ENCODE data around the gene SCFD2.

The SCFD2 gene

DNA sequence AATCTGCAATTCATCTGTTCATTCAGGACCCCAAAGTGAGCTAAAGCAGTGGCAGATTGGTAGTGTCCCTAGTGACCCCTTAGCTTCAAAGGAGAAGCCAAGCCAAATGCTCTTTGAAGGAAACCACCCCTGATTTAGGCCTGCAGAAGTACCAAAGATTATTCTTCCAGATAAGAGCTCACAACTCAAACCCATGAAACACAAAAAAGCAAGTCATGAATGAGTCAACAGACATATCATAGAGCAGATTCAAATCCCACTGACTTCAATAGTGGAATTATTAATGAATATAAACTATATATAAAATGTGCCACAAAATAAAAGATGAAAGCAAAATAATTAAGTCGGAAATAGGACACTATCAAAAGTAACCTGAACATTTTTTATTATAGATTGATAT lies 197.6 kb downstream of the SCFD2 start:
- H3K4me3 ChIP-seq (ENCODE audit: control insufficient read depth, low read depth, low read length) = no peak overlapping the region
- TF ChIP-seq, protein P1, sequence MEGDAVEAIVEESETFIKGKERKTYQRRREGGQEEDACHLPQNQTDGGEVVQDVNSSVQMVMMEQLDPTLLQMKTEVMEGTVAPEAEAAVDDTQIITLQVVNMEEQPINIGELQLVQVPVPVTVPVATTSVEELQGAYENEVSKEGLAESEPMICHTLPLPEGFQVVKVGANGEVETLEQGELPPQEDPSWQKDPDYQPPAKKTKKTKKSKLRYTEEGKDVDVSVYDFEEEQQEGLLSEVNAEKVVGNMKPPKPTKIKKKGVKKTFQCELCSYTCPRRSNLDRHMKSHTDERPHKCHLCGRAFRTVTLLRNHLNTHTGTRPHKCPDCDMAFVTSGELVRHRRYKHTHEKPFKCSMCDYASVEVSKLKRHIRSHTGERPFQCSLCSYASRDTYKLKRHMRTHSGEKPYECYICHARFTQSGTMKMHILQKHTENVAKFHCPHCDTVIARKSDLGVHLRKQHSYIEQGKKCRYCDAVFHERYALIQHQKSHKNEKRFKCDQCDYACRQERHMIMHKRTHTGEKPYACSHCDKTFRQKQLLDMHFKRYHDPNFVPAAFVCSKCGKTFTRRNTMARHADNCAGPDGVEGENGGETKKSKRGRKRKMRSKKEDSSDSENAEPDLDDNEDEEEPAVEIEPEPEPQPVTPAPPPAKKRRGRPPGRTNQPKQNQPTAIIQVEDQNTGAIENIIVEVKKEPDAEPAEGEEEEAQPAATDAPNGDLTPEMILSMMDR (IDR thresholded peaks at IDR 0.05; ENCODE audit: control insufficient read depth, insufficient read depth, low read depth, low read length, missing control alignments) = no peak
- no peak for DNase-seq (ENCODE audit: low read depth)

DNA sequence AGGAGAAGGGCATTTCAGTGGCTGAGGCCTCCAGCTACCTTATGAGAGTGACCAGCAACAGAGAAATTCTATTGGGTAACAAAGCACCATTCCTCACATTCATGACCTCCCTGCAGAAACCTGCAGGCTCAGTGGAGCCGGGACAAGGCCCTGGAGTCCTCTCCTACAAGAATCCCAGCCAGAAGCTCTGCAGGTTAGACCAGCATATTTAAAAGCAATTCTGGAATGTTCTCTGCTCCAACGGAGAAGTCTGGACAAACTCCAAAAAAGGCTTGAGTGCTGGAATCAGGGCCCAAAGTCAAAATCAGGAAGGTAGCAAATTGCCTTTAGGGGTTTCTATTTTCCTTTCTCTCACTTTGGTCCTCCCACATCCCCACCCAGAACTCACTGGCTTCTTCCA lies 202.9 kb downstream of the SCFD2 start:
- TF ChIP-seq, protein P1 (IDR thresholded peaks at IDR 0.05; ENCODE audit: control insufficient read depth, insufficient read depth, low read depth, low read length, missing control alignments) = no peak
- no peak for DNase-seq (ENCODE audit: low read depth)
- H3K4me3 ChIP-seq (ENCODE audit: control insufficient read depth, low read depth, low read length) = no peak overlapping the region

DNA sequence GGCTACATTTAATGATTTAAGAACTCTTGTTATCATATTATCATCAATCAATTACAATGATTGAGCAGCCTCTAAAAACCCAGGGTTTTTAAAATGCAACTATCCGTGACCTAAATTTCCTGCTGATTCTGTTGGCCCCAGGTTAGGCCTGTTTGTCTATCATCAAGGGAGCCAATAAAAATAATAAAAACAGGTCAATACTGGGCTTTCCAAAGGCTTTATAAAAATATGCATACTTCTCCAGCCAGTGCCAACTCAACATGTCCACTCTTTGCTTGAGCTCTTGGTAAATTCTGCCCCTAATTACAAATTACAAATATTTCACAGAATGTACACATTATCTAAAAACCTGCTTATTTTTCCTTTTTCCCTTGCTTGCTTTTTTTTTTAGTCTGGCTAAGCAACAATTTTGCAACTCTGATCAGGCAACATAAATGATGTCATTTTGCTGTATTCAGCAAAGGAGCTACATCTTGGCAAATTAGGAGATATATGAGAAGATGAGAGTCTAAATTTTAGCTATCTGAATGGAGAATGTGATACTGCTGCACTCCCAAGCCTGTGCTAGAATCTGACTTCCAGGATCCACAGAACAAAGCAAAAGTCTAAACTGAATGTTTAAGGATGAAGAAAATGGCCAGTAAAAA lies 204.0 kb downstream of the SCFD2 start:
- H3K4me3 ChIP-seq (ENCODE audit: control insufficient read depth, low read depth, low read length) = no peak overlapping the region
- no peak for DNase-seq (ENCODE audit: low read depth)
- TF ChIP-seq, protein P1 (IDR thresholded peaks at IDR 0.05; ENCODE audit: control insufficient read depth, insufficient read depth, low read depth, low read length, missing control alignments) = no peak

DNA sequence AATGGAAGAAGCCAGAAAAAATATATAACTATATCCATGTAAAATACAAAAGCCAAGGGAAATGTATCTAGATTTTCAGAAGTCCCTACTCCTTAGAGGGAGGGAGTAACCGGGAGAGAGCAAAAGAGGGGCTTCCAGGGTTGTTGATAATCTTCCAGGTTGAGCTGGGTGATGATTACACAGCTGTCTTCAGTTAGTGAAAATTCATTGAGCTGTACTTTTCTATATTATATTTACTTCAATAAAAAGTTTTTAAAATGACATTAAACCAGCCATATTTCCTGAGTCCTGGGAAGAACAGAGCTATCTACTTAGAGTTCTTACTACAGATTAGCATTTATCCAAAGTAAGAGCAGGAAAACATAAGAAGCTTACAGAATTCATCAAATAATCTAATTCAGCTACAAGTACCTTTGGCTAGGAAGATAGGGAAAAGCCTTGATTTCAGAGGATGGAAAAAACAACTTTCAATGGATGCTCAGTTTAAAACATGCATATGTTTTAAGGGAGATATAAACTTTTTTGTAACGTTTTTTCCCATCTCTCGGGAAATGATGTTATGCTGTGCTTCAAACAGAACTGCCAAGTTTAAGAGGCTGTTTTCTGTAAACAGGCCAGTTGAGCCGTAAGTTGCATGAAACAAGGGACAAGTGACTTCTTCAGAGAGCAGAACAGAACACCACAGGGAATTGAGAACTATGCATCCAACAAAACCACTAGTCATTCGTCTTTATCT lies 204.6 kb downstream of the SCFD2 start:
- H3K4me3 ChIP-seq (ENCODE audit: control insufficient read depth, low read depth, low read length) = no peak overlapping the region
- no peak for DNase-seq (ENCODE audit: low read depth)
- TF ChIP-seq, protein P1 (IDR thresholded peaks at IDR 0.05; ENCODE audit: control insufficient read depth, insufficient read depth, low read depth, low read length, missing control alignments) = no peak

DNA sequence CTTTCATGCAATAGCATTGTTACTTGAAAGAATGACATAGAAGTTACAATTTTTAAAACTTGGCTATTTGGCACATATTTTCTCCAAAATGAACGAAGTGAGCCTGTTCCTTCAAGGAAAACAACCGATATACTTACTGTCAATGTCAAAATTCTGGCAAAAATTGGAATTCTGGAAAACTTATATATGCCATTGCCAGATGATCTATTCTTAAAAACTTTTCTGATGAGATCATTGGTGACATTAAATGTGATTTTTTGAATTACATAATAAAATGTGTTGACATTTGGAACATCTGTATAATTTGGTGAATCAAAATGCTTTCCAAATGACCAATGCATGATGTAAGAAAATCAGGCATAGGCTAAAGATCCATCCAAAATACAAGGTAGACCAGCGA lies 209.0 kb downstream of the SCFD2 start:
- no peak overlapping the region for H3K4me3 ChIP-seq (ENCODE audit: control insufficient read depth, low read depth, low read length)
- no peak for DNase-seq (ENCODE audit: low read depth)
- TF ChIP-seq, protein P1 (IDR thresholded peaks at IDR 0.05; ENCODE audit: control insufficient read depth, insufficient read depth, low read depth, low read length, missing control alignments) = no peak

DNA sequence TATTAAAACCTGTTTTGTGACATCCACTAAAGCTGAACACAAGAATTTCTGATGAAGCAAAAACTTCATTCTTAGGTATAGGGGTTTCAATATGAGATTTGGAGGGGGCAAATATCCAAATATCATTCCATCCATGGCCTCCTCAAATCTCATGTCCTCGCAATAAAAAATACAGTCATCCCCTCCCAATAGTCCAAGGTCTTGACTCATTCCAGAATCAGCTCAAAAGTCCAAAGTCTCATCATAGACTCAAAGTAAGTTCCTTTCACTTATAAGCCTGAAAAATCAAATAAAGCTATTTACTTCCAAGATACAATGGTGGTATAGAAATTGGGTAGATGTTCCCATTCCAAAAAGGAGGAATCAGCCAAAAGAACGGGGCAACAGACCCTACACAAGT lies 213.4 kb downstream of the SCFD2 start:
- TF ChIP-seq, protein P1 (IDR thresholded peaks at IDR 0.05; ENCODE audit: control insufficient read depth, insufficient read depth, low read depth, low read length, missing control alignments) = no peak
- H3K4me3 ChIP-seq (ENCODE audit: control insufficient read depth, low read depth, low read length) = no peak overlapping the region
- no peak for DNase-seq (ENCODE audit: low read depth)
